H1 (cell line): ENCODE data around the gene CHRNA3.

Experiments used
- CTCF ChIP-seq, 3 experiments: IDR thresholded peaks; 1 replicate in 2 of 3; 2 replicates in 1 of 3; pipeline versions ENCODE4 v1.5.1 to v1.6.1; 2011; ENCODE audit warnings: low read length in 3 of 3, mild to moderate bottlenecking in 3 of 3, inconsistent platforms in 2 of 3, low read depth in 1 of 3, moderate library complexity in 1 of 3; ENCODE audit not compliant: insufficient read depth in 1 of 3; ENCODE audit errors: control extremely low read depth in 1 of 3
- EP300 ChIP-seq, 2 experiments: IDR thresholded peaks; 1 replicate in 1 of 2; 2 replicates in 1 of 2; pipeline ENCODE4 v1.6.1; 2011 to 2012; ENCODE audit warnings: low read depth in 2 of 2, low read length in 2 of 2, mild to moderate bottlenecking in 2 of 2, borderline replicate concordance in 1 of 2, inconsistent platforms in 1 of 2, moderate library complexity in 1 of 2

- TF ChIP-seq CTCF (IDR thresholded peaks at IDR 0.05; ENCODE audit: control extremely low read depth in 1 of 3, insufficient read depth in 1 of 3, low read depth in 1 of 3, low read length in 3 of 3) (no peak), EP300 (IDR thresholded peaks at IDR 0.05; ENCODE audit: borderline replicate concordance in 1 of 2, low read depth in 2 of 2, low read length in 2 of 2) (no peak)
These were observed 19.8 kb upstream of the CHRNA3 start for GRCh38 chr15:78640527-78641101.
